ENCODE results near the gene NHSL2. TPM values are rescaled to one million over a fixed set of nuclear protein-coding genes. Genes with fewer than 3 reads are reported as not detected.

The NHSL2 gene
- polyA plus RNA-seq, 1 of the 3 experiments (the other 2 are of a cell fraction), result 0.61 TPM

- no peaks in the 10 kb centered on the region; the same call in 1 of the 2 replicates for H3K27me3 ChIP-seq (ENCODE audit: insufficient read depth)
- H3K4me3 ChIP-seq (ENCODE audit: low read depth in 2 of 2, low read length in 1 of 2), result no peak overlapping the region
- H3K9me2 ChIP-seq, result no peaks in the 10 kb centered on the region
- H3F3A ChIP-seq (replicated peaks; ENCODE audit: insufficient read depth), result no peaks in the 10 kb centered on the region
- ChIA-PET POLR2A (no interaction called here), CTCF (interaction anchor here (1.6 kb wide), 1 partner anchor 25 kb away, joined by 3 read pairs; no protein-coding TSS in a partner anchor)
- peaks cover 0 to 22% of the 10 kb centered on the region in 2 experiments; a peak in 2 of 4 replicates for H3K4me1 ChIP-seq (ENCODE audit: control insufficient read depth in 1 of 2, insufficient read depth in 2 of 2, low read depth in 1 of 2, low read length in 1 of 2)
- no peaks in the 10 kb centered on the region for H3K79me2 ChIP-seq (ENCODE audit: insufficient read depth)
- no peaks in the 10 kb centered on the region for H3K36me3 ChIP-seq (replicated peaks in 1 of 2; ENCODE audit: control insufficient read depth in 1 of 2, insufficient read depth in 2 of 2, low read length in 1 of 2)
- no peaks in the 10 kb centered on the region for H4K20me1 ChIP-seq (ENCODE audit: insufficient read depth)
- TF ChIP-seq RXRA (IDR thresholded peaks at IDR 0.05; ENCODE audit: borderline replicate concordance, low read depth) (no peak), GATA2 (CRISPR knock-in tag; IDR thresholded peaks at IDR 0.05) (no peak), ELF1 (IDR thresholded peaks at IDR 0.05) (no peak)
- no peaks in the 10 kb centered on the region for H3K9me3 ChIP-seq
- no peak overlapping the region for H2AFZ ChIP-seq (ENCODE audit: low read depth)
- H3K27ac ChIP-seq (ENCODE audit: low read depth in 2 of 2, low read length in 1 of 2), result no peak overlapping the region
- H3K9ac ChIP-seq, result no peak overlapping the region
- WGBS (ENCODE audit: low lambda C conversion rate), result 74% methylated on average over 13 of the region's 13 CpGs
- no peak overlapping the region for H3K4me2 ChIP-seq
- DNase-seq, result no peak
These were observed 189.6 kb downstream of the NHSL2 start for GRCh38 chrX:72100051-72100755.

DNA sequence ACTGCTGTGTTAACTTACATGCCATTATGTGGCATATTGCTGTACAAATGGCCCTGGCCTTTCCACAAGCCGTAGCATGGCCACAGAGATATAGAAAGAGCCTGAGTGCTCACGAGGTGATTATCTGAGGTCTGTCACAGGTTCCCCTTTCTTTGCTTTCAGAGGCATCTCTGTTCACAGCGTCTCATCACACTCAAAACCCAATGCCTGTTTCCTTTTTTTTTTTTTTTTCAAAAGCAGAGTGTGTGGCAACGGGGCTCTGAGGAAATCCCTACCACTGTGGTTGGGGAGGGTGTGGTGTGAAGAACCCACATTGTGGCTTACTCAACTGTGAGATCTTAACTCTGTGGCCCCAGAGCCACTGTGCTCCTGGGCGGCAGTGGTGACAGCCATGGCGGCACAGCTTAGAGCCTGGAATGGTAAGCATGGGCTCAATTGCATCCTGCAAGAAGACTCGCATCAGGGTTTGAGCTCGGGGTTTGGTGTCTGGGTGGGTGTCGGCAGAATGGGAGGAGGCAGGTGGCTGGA lies 190.2 kb downstream of the NHSL2 start:
- Histone ChIP-seq H3K36me3 (replicated peaks in 1 of 2; ENCODE audit: control insufficient read depth in 1 of 2, insufficient read depth in 2 of 2, low read length in 1 of 2) (no peaks in the 10 kb centered on the region), H3K4me1 (ENCODE audit: control insufficient read depth in 1 of 2, insufficient read depth in 2 of 2, low read depth in 1 of 2, low read length in 1 of 2) (peaks cover 0 to 15% of the 10 kb centered on the region in 2 experiments; a peak in 1 of 4 replicates), H3K4me3 (ENCODE audit: low read depth in 2 of 2, low read length in 1 of 2) (no peak overlapping the region), H3K79me2 (ENCODE audit: insufficient read depth) (no peaks in the 10 kb centered on the region), H2AFZ (ENCODE audit: low read depth) (no peak overlapping the region), H3K4me2 (no peak overlapping the region), H3K27me3 (ENCODE audit: insufficient read depth) (no peaks in the 10 kb centered on the region; the same call in 1 of the 2 replicates), H3K9ac (no peak overlapping the region), H4K20me1 (ENCODE audit: insufficient read depth) (no peaks in the 10 kb centered on the region), H3K27ac (ENCODE audit: low read depth in 2 of 2, low read length in 1 of 2) (no peak overlapping the region), H3K9me2 (no peaks in the 10 kb centered on the region), H3K9me3 (no peaks in the 10 kb centered on the region), H3F3A (replicated peaks; ENCODE audit: insufficient read depth) (no peaks in the 10 kb centered on the region)
- 70% methylated on average over 7 of the region's 9 CpGs for WGBS (ENCODE audit: low lambda C conversion rate)
- no peak for TF ChIP-seq TEAD4 (IDR thresholded peaks at IDR 0.05; ENCODE audit: borderline replicate concordance, insufficient read depth)
- ChIA-PET POLR2A (no interaction called here), CTCF (interaction anchor here (1.0 kb wide), 1 partner anchor 25 kb away, joined by 5 read pairs; no protein-coding TSS in a partner anchor)
- no peak for DNase-seq

DNA sequence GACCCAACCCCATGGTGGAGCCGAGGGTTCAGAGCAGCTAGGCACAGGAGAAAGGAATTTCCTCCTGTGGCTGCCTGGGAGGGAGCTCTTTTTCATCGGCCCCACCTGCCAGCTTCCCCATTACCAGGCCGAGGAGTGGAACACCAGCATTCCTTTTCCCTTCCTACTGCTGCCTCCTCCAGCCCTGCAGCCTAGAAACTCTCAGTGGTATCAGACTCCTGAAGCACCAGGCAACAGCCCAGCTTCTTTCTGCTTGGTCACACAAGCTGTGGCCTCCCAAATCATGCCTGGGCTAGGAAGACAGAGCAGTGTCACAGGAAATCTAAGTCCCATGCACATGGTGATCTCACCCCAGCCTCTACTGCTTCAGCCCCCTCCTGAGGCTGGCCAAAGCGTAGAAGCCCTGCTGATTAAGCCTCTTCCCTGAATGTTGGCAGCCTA lies 191.0 kb downstream of the NHSL2 start:
- TF ChIP-seq CTCF (IDR thresholded peaks at IDR 0.05), result no peak
- no peak for TF ChIP-seq GATA2 (CRISPR knock-in tag; IDR thresholded peaks at IDR 0.05)
- no peak for TF ChIP-seq RCOR1 (IDR thresholded peaks at IDR 0.05; ENCODE audit: low read length)
- TF ChIP-seq FOSL2 (IDR thresholded peaks at IDR 0.05; ENCODE audit: borderline replicate concordance, low read depth), result no peak
- TF ChIP-seq, protein P1, sequence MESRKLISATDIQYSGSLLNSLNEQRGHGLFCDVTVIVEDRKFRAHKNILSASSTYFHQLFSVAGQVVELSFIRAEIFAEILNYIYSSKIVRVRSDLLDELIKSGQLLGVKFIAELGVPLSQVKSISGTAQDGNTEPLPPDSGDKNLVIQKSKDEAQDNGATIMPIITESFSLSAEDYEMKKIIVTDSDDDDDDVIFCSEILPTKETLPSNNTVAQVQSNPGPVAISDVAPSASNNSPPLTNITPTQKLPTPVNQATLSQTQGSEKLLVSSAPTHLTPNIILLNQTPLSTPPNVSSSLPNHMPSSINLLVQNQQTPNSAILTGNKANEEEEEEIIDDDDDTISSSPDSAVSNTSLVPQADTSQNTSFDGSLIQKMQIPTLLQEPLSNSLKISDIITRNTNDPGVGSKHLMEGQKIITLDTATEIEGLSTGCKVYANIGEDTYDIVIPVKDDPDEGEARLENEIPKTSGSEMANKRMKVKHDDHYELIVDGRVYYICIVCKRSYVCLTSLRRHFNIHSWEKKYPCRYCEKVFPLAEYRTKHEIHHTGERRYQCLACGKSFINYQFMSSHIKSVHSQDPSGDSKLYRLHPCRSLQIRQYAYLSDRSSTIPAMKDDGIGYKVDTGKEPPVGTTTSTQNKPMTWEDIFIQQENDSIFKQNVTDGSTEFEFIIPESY (IDR thresholded peaks at IDR 0.05; ENCODE audit: borderline replicate concordance, low read depth), result no peak
- no peak for TF ChIP-seq SMC3 (IDR thresholded peaks at IDR 0.05; ENCODE audit: low read depth, low read length)
- TF ChIP-seq GABPA (IDR thresholded peaks at IDR 0.05; ENCODE audit: low read depth), result no peak
- TF ChIP-seq USF1 (IDR thresholded peaks at IDR 0.05; ENCODE audit: borderline replicate concordance, low read depth), result no peak
- TF ChIP-seq EP300 (IDR thresholded peaks at IDR 0.05; ENCODE audit: borderline replicate concordance in 1 of 2, low read depth in 1 of 2, low read length in 1 of 2), result no peak
- TF ChIP-seq NRF1 (IDR thresholded peaks at IDR 0.05; ENCODE audit: low read depth, low read length), result no peak
- no peak for TF ChIP-seq POLR2AphosphoS5 (IDR thresholded peaks at IDR 0.05; ENCODE audit: low read depth, low read length)
- no peak for TF ChIP-seq TAF1 (IDR thresholded peaks at IDR 0.05; ENCODE audit: borderline replicate concordance, low read depth, low read length)
- H3K27me3 ChIP-seq (ENCODE audit: insufficient read depth), result no peaks in the 10 kb centered on the region; the same call in 1 of the 2 replicates
- POLR2A ChIA-PET, result no interaction called here

More for the DNA sequence above, 191.0 kb downstream of the NHSL2 start:
- no peak overlapping the region for H3K4me3 ChIP-seq (ENCODE audit: low read depth in 2 of 2, low read length in 1 of 2)
- peaks cover 0 to 12% of the 10 kb centered on the region in 2 experiments; a peak in 1 of 4 replicates for H3K4me1 ChIP-seq (ENCODE audit: control insufficient read depth in 1 of 2, insufficient read depth in 2 of 2, low read depth in 1 of 2, low read length in 1 of 2)
- no peaks in the 10 kb centered on the region for H3F3A ChIP-seq (replicated peaks; ENCODE audit: insufficient read depth)
- no peaks in the 10 kb centered on the region for H3K9me2 ChIP-seq
- no peak overlapping the region for H2AFZ ChIP-seq (ENCODE audit: low read depth)
- WGBS (ENCODE audit: low lambda C conversion rate), result 56% methylated on average over 4 of the region's 4 CpGs
- H4K20me1 ChIP-seq (ENCODE audit: insufficient read depth), result no peaks in the 10 kb centered on the region
- CTCF ChIA-PET, result interaction anchor here (1.0 kb wide), 1 partner anchor 25 kb away, joined by 5 read pairs; no protein-coding TSS in a partner anchor
- H3K27ac ChIP-seq (ENCODE audit: low read depth in 2 of 2, low read length in 1 of 2), result no peak overlapping the region
- DNase-seq, result no peak
- no peak overlapping the region for H3K9ac ChIP-seq
- no peak overlapping the region for H3K4me2 ChIP-seq
- H3K9me3 ChIP-seq, result no peaks in the 10 kb centered on the region
- H3K79me2 ChIP-seq (ENCODE audit: insufficient read depth), result no peaks in the 10 kb centered on the region
- H3K36me3 ChIP-seq (replicated peaks in 1 of 2; ENCODE audit: control insufficient read depth in 1 of 2, insufficient read depth in 2 of 2, low read length in 1 of 2), result no peaks in the 10 kb centered on the region
